HL-60/S4 (cell line): ENCODE measurements around the gene PROM2.

Experiments used
- in situ Hi-C: fragments of 300-500 bp; cut with MboI; formaldehyde crosslinking; loops from 2 replicates; pipeline ENCODE4 v1.14.3; 2022; ENCODE audit warnings: low sequenced_read_pairs

PROM2 gene

GRCh38 chr2:95305380-95306061, 31.3 kb downstream of the PROM2 start:
- in situ Hi-C loops, result no loop called here

GRCh38 chr2:95306336-95306895, 32.2 kb downstream of the PROM2 start:
- in situ Hi-C loops, result no loop called here

GRCh38 chr2:95307036-95307435, 32.8 kb downstream of the PROM2 start:
- in situ Hi-C loops, result no loop called here

GRCh38 chr2:95307878-95308277, 33.6 kb downstream of the PROM2 start:
- in situ Hi-C loops, result no loop called here

- in situ Hi-C loops, result no loop called here
Observed at GRCh38 chr2:95308426-95308990, 34.3 kb downstream of the PROM2 start.

GRCh38 chr2:95309599-95309998, 35.4 kb downstream of the PROM2 start:
- in situ Hi-C loops, result no loop called here

GRCh38 chr2:95310216-95310615, 36.0 kb downstream of the PROM2 start:
- in situ Hi-C loops, result no loop called here

GRCh38 chr2:95310651-95311050, 36.4 kb downstream of the PROM2 start:
- in situ Hi-C loops, result no loop called here

- in situ Hi-C loops, result no loop called here
Observed at GRCh38 chr2:95311815-95312542, 37.7 kb downstream of the PROM2 start.

- in situ Hi-C loops, result no loop called here
Observed at GRCh38 chr2:95312543-95313201, 38.4 kb downstream of the PROM2 start.

GRCh38 chr2:95313296-95314131, 39.3 kb downstream of the PROM2 start:
- in situ Hi-C loops, result no loop called here

- in situ Hi-C loops, result no loop called here
Observed at GRCh38 chr2:95314598-95314963, 40.3 kb downstream of the PROM2 start.

GRCh38 chr2:95314964-95315611, 40.8 kb downstream of the PROM2 start:
- in situ Hi-C loops, result no loop called here

- in situ Hi-C loops, result no loop called here
Observed at GRCh38 chr2:95315801-95316411, 41.7 kb downstream of the PROM2 start.

GRCh38 chr2:95316466-95317122, 42.3 kb downstream of the PROM2 start:
- in situ Hi-C loops, result no loop called here

GRCh38 chr2:95317123-95317500, 42.9 kb downstream of the PROM2 start:
- in situ Hi-C loops, result no loop called here

- in situ Hi-C loops, result no loop called here
Observed at GRCh38 chr2:95317665-95318425, 43.6 kb downstream of the PROM2 start.

- in situ Hi-C loops, result no loop called here
Observed at GRCh38 chr2:95318431-95319220, 44.4 kb downstream of the PROM2 start.
